ENCODE data around the gene SVEP1. TPM values are rescaled to one million over a fixed set of nuclear protein-coding genes. Genes with fewer than 3 reads are reported as not detected.

Gene SVEP1
- total RNA-seq, 2 experiments from 2014 or later, result not detected

- Mint-ChIP-seq H3K9me3 (no peaks in the 10 kb centered on the region), H3K4me3 (no peak overlapping the region), H3K4me1 (ENCODE audit: low read depth) (no peaks in the 10 kb centered on the region), H3K27me3 (peaks cover 9% of the 10 kb centered on the region), H3K36me3 (ENCODE audit: low read depth) (no peaks in the 10 kb centered on the region), H3K27ac (no peak overlapping the region)
- Histone ChIP-seq H3K27ac (ENCODE audit: low read depth in 1 of 2, low read length in 2 of 2) (no peak overlapping the region), H3K27me3 (ENCODE audit: control insufficient read depth in 1 of 2, insufficient read depth in 2 of 2, low read length in 2 of 2) (no peaks in the 10 kb centered on the region), H3K4me3 (ENCODE audit: low read length) (no peak overlapping the region), H3K9me3 (ENCODE audit: control insufficient read depth in 1 of 2, insufficient read depth in 1 of 2, low read length in 2 of 2) (no peaks in the 10 kb centered on the region), H3K36me3 (ENCODE audit: insufficient read depth, low read length) (no peaks in the 10 kb centered on the region), H3K4me1 (ENCODE audit: insufficient read depth, low read length) (no peaks in the 10 kb centered on the region)
- ChIA-PET POLR2A (no interaction called here), CTCF (no interaction called here)
- ATAC-seq (ENCODE audit: poor library complexity) (no peak), DNase-seq (no peak)
- TF ChIP-seq CTCF (IDR thresholded peaks at IDR 0.05), result no peak
- intact Hi-C loops (cut with DNase I, micrococcal nuclease), result no loop called here
Measured at GRCh38 chr9:110512817-110513216, 66.7 kb downstream of the SVEP1 start.

GRCh38 chr9:110509792-110510191 is 69.7 kb downstream of the SVEP1 start:
- no peak for TF ChIP-seq CTCF (IDR thresholded peaks at IDR 0.05)

GRCh38 chr9:110502842-110503241 is 76.7 kb downstream of the SVEP1 start:
- H3K4me1 Mint-ChIP-seq (ENCODE audit: low read depth), result no peaks in the 10 kb centered on the region

More at GRCh38 chr9:110509792-110510191, 69.7 kb downstream of the SVEP1 start:
- intact Hi-C loops (cut with DNase I, micrococcal nuclease), result no loop called here
- DNase-seq, result no peak
- Histone ChIP-seq H3K4me1 (ENCODE audit: insufficient read depth, low read length) (no peaks in the 10 kb centered on the region), H3K36me3 (ENCODE audit: insufficient read depth, low read length) (no peaks in the 10 kb centered on the region), H3K27me3 (ENCODE audit: control insufficient read depth in 1 of 2, insufficient read depth in 2 of 2, low read length in 2 of 2) (no peaks in the 10 kb centered on the region), H3K27ac (ENCODE audit: low read depth in 1 of 2, low read length in 2 of 2) (no peak overlapping the region), H3K9me3 (ENCODE audit: control insufficient read depth in 1 of 2, insufficient read depth in 1 of 2, low read length in 2 of 2) (no peaks in the 10 kb centered on the region), H3K4me3 (ENCODE audit: low read length) (no peak overlapping the region)
- Mint-ChIP-seq H3K36me3 (ENCODE audit: low read depth) (no peaks in the 10 kb centered on the region), H3K4me3 (no peak overlapping the region), H3K27me3 (peaks cover 9% of the 10 kb centered on the region), H3K9me3 (no peaks in the 10 kb centered on the region), H3K27ac (no peak overlapping the region), H3K4me1 (ENCODE audit: low read depth) (no peaks in the 10 kb centered on the region)
- POLR2A ChIA-PET, result no interaction called here
- CTCF ChIA-PET, result no interaction called here
- no peak for ATAC-seq (ENCODE audit: poor library complexity)

More at GRCh38 chr9:110502842-110503241, 76.7 kb downstream of the SVEP1 start:
- CTCF ChIA-PET, result no interaction called here
- Histone ChIP-seq H3K36me3 (ENCODE audit: insufficient read depth, low read length) (no peaks in the 10 kb centered on the region), H3K4me3 (ENCODE audit: low read length) (no peak overlapping the region), H3K9me3 (ENCODE audit: control insufficient read depth in 1 of 2, insufficient read depth in 1 of 2, low read length in 2 of 2) (no peaks in the 10 kb centered on the region), H3K27ac (ENCODE audit: low read depth in 1 of 2, low read length in 2 of 2) (no peak overlapping the region), H3K4me1 (ENCODE audit: insufficient read depth, low read length) (no peaks in the 10 kb centered on the region), H3K27me3 (ENCODE audit: control insufficient read depth in 1 of 2, insufficient read depth in 2 of 2, low read length in 2 of 2) (no peaks in the 10 kb centered on the region)
- TF ChIP-seq CTCF (IDR thresholded peaks at IDR 0.05), result no peak
- H3K27ac Mint-ChIP-seq, result no peak overlapping the region
- ATAC-seq (ENCODE audit: poor library complexity) (no peak), DNase-seq (no peak)
- H3K27me3 Mint-ChIP-seq, result no peaks in the 10 kb centered on the region
- no peak overlapping the region for H3K4me3 Mint-ChIP-seq
- POLR2A ChIA-PET, result no interaction called here
- intact Hi-C loops (cut with DNase I, micrococcal nuclease), result no loop called here
- no peaks in the 10 kb centered on the region for H3K36me3 Mint-ChIP-seq (ENCODE audit: low read depth)
- no peaks in the 10 kb centered on the region for H3K9me3 Mint-ChIP-seq

Data from CD4-positive, alpha-beta T cell (primary cell).